SKM-1 treated with dmso at 0.1 percent for 144 hours (cell line): ENCODE results near the gene CASKIN1.

ENCODE experiments used
- DNase-seq: peaks from one replicate; lab custom pipeline; 2025; ENCODE audit not compliant: unreplicated experiment; lab: John Stamatoyannopoulos, UW

CASKIN1 gene

DNA sequence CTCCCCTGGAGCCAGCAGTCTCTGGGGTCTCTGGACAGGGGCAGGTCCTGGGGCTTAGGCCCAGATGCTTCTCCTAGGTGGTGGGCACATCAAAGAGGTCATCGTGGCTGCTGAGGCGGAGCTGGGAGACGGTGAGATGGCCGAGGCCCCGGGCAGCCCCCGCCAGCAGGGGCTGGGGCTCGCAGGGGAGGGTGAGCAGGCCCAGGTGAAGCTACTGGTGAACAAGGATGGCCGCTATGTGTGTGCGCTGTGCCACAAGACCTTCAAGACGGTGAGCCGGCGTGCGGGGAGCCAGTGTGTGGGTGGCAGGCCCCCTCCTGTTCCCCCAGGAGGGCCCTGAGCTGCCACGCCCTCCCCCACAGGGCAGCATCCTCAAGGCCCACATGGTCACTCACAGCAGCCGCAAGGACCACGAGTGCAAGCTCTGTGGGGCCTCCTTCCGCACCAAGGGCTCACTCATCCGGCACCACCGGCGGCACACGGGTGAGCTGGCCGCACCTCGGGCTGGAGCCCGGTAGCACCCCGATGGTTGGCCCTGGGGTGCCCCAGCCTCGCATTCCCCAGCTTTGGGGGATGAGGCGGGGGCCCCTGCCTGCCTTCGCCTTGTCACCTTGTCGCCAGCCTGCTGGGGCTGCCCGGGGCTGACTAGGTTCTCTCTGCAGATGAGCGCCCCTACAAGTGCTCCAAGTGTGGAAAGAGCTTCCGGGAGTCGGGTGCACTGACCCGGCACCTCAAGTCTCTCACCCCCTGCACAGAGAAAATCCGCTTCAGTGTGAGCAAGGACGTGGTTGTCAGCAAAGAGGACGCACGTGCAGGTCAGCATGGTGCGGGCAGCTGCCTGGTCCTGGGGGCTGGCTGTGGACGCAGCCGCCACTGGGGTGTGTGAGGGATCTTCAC lies 35.9 kb upstream of the CASKIN1 start:
- DNase-seq: no peak

- DNase-seq: no peak
These were observed 34.9 kb upstream of the CASKIN1 start for GRCh38 chr16:2231016-2231931.

- no peak for DNase-seq
These were observed 34.0 kb upstream of the CASKIN1 start for GRCh38 chr16:2230376-2230775.

DNA sequence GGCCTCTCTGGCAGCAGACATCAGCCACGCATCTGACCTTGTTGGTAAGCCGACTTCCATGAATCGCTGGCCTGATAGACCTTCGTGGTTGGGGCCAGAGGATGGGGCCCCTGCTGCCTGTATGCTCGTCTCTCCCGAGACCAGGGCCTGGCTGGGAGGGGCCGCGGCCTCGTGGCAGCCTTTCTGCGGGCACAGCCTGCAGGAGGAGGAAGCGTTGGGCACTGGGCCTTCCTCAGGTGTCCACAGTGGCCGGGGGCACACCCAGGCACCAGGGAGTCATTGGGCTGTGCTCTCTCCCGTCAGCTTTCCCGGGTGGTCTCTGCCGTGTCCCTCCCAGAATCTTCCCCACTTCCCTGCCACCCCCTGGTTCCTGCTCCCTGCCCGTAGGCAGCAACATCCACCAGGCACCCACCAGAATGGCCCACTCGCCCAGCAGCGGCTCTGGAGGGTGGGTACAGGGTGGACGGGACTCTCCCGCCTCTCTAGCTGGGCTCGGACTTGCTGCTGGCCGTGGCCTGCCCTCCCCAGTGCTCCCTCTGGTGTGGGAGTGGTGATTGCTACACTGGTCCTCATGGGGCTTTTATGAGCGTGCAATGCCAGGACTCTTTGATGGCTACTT lies 33.3 kb upstream of the CASKIN1 start:
- DNase-seq: no peak

DNA sequence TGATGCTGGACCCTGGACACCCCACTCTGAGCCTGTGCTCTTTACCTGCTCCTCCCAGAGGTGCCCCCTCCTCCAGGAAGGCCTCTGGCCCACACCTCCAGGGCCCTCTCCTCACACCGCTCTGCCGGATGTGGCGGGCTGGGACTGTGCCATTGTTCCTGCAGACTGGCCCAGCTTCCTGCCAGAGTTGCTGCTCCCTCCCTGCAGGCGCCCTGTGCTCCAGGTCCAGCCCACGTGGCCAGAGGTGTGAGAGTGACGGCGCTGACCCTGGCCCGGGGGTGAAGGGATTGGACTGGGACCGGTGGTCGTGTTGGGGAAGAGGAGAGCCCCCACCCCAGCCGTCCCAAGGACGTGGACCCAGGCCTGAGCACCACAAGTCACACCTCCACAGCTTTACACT lies 32.7 kb upstream of the CASKIN1 start:
- DNase-seq: no peak

GRCh38 chr16:2228161-2228824 lies 31.9 kb upstream of the CASKIN1 start:
- no peak for DNase-seq

GRCh38 chr16:2226918-2227317 lies 30.5 kb upstream of the CASKIN1 start:
- no peak for DNase-seq

- no peak for DNase-seq
These were observed 29.9 kb upstream of the CASKIN1 start for GRCh38 chr16:2226245-2226793.

DNA sequence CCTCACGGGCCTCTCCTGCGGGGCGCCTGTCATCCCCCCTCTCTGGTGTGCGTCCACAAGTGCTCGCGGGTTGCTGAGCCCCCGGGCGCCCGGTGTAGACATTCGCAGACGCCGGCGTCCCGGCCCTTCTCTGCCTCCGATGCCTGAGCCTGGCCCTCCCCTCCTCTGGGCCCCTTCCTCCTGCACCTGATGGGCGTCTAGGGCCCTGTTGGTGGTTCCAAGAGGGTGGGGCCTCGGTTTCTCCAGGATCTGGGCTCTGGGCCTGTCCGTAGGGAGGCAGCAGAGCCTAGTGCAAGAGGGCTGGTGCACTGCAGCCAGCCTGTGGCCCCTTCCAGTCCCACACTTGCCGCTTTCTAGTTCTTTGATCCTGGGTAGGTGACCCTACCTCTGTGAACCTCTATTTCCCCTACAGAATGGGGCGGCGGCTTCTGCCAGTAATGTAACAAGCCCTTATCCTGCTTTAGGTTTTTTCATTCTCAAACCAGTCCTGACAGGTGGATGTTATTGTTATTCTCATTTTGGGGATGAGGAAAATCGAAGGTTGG lies 27.6 kb upstream of the CASKIN1 start:
- no peak for DNase-seq

GRCh38 chr16:2223221-2223941 lies 27.0 kb upstream of the CASKIN1 start, which contains the start of gene E4F1:
Gene E4F1, plus strand, starts transcription at chr16:2223591. Its CDS starts 23 bp downstream, at chr16:2223614.
- DNase-seq: peak; percentile 98

GRCh38 chr16:2216330-2216729 lies 19.9 kb upstream of the CASKIN1 start:
- no peak for DNase-seq

DNA sequence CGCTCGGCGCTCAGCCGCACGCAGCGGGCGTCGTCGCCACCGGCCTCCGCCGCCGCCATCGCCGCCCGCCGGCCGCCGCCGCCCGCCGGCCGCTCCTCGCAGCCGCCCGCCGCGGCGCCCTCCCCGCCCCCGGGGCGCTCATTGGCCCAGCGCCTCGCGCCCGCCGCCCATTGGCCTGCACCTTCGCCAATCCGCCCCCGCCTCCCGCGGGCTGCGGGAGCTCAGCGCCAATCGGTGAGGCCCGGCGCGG lies 18.2 kb upstream of the CASKIN1 start, which contains the start of gene PGP:
Gene PGP, minus strand, starts transcription at position 122 of the 250 bp plus-strand sequence. Its CDS starts 63 bp downstream, at position 59.
- DNase-seq: no peak

- no peak for DNase-seq
These were observed 17.7 kb upstream of the CASKIN1 start for GRCh38 chr16:2213817-2214718.

- peak; percentile 9 for DNase-seq
These were observed 16.2 kb upstream of the CASKIN1 start for GRCh38 chr16:2212362-2213324.

DNA sequence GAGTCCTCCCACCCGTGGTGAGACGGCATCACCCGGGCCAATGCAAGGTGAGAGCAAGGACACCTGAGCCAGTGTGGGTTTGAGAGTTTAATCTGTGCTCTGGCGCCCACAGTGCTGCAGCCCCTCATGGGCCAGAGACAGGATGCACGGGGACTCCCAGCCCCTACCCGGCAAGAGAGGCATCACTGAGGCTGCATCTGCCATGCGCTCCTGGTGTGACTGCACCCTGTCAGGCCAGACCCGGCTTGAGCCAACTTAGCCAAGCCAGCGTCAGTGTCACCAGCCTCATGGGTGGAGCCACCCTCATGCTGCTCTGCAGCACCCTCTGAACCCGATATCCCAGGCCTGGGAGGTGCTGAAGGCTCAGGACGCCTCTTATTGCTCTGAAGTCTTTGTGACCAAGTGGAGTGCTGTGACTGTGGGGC lies 15.5 kb upstream of the CASKIN1 start:
- DNase-seq: no peak

DNA sequence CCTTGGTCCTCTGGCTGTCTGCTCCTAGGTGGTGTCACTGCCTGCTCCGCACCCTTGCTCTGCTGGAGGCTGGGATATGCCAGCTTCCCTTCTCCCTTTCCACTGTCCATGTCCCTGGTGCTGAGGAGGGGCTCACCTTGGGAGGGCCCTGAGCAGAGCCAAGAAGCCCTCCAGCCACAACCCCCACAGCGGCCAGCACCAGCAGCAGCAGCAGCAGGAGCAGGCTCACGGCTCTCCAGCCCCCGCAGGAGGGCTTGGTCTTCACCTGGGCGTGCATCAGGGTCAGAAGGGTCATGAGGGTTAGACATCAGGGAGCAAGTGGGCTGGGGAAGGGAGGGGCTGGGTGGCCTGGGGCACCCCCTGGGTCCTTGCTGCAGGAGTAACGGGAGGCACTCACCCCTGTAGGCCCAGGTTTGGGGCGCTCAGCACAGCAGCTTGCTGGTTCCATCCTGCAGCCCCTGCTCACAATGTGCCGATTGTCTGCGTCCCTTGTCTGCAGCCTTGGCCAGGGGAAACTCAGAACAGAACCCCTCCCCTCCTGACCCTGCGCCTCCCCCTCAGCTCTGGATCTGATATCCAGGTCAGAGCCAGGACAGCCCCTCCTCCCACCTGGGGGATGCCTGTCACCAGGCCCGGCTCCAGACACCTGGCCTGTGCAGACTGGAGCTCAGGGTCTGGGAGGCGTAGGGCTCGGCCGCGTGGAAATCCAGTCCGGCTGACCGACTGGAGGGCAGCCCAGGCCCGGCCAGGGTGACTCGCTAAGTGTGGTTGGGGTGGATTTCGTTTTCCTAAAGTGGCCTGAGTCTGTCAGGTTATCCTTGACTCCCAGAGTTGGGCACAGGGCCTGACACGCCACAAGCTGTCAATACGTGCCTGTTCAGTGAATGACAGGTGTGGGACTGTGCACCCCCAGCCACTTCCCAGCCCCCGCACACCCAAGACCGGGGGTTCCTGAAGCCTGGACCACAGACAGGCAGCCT lies 14.3 kb upstream of the CASKIN1 start, which contains the start of gene BRICD5:
Gene BRICD5, minus strand, starts transcription at position 478 of the 980 bp plus-strand sequence. Its CDS starts 30 bp downstream, at position 448.
- DNase-seq: no peak
